HG03571 (cell line): ENCODE results near the gene CCR8.
"Not testable (repeated sequence)": the region's sequence is repeated elsewhere in the genome, so short reads cannot be mapped to it uniquely, and the experiment has no call there.

Experiments used
- ATAC-seq: cut with Tn5 transposase; IDR thresholded peaks from one replicate; pipeline ENCODE4 v1.9.1; 2021; ENCODE audit not compliant: unreplicated experiment

Gene CCR8

GRCh38 chr3:39347586-39347876, 18.0 kb downstream of the CCR8 start:
- ATAC-seq, result no peak

GRCh38 chr3:39349080-39349479, 19.6 kb downstream of the CCR8 start:
- ATAC-seq, result no peak

GRCh38 chr3:39350714-39351113, 21.2 kb downstream of the CCR8 start:
- ATAC-seq, result no peak

GRCh38 chr3:39351134-39351533, 21.6 kb downstream of the CCR8 start:
- ATAC-seq, result not testable (repeated sequence)

- ATAC-seq, result not testable (repeated sequence)
Observed at GRCh38 chr3:39353168-39353927, 23.8 kb downstream of the CCR8 start.

DNA sequence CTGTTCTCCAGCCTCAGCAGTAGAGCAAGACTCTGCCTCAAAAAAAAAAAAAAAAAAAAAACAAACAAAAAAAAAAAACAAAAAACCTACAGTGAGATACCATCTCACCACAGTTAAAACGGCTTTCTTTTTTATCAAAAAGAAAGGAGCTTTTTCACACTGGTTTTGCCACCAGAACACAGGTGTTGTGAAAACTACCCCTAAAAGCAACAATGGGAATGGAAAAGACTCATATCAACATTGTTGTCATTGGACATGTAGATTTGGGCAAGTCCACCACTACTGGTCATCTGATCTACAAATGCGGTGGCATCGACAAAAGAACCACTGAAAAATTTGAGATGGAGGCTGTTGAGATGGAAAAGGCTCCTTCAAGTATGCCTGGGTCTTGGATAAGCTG, 28.8 kb downstream of the CCR8 start:
- ATAC-seq, result no peak

- peak; percentile 62 for ATAC-seq
Observed at GRCh38 chr3:39361252-39361927, 31.9 kb downstream of the CCR8 start.

GRCh38 chr3:39362192-39362591, 32.7 kb downstream of the CCR8 start:
- no peak for ATAC-seq

DNA sequence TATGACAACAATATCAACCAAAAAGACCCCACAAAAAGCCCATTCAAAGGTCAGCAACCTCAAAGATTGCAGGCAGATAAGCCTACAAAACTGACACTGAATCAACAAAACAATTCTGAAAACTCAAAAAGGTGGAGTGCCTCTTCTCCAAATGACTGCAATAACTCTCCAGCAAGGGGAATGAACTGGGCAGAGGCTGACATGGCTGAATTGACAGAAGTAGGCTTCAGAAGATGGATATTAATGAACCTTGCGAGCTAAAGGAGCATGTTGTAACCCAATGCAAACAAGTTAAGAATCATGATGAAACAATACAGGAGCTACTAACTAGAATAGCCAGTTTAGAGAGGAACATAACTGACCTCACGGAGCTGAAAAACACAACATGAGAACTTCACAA, 33.3 kb downstream of the CCR8 start:
- no peak for ATAC-seq

DNA sequence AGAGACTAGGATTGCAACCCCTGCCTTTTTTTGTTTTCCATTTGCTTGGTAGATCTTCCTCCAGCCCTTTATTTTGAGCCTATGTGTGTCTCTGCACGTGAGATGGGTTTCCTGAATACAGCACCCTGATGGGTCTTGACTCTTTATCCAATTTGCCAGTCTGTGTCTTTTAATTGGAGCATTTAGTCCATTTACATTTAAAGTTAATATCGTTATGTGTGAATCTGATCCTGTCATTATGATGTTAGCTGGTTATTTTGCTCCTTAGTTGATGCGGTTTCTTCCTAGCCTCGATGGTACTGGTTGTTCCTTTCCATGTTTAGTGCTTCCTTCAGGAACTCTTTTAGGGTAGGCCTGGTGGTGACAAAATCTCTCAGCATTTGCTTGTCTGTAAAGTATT, 40.9 kb downstream of the CCR8 start:
- not testable (repeated sequence) for ATAC-seq

GRCh38 chr3:39372833-39373232, 43.3 kb downstream of the CCR8 start:
- no peak for ATAC-seq

DNA sequence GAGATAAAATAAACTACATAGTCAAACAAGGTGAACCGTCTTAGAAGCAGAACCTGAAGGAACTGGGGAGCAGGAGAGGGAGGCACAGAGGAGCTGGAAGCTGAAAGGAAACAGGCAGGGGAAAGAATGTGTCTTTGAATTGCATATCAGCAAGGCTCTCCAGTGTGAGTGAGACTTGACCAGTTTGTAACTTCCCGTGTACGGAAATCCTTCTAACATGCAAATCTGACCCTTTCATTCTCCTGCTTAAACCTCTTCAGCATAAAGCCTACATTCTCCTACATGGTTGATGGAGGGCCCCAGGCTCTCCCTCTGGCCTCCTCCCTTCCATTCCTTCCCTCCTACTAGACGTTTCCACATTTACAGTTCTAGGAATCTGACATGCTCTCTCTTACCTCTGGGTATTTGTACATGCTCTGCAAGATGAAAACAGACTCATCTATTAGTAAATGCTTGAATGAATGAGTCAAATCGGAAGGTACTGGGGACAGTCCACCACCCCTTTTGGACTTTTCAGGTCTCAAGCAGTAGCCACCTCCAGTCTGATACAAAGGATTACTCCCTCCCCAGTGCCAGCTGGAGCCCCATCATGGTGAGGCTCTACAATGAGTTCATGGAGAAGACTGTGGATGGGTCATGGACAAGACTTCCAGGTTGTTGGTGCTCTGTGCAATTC, 47.6 kb downstream of the CCR8 start:
- ATAC-seq, result no peak

GRCh38 chr3:39378088-39378487, 48.6 kb downstream of the CCR8 start:
- ATAC-seq, result peak; percentile 64

GRCh38 chr3:39378957-39379777, 49.7 kb downstream of the CCR8 start:
- no peak for ATAC-seq

- no peak for ATAC-seq
Observed at GRCh38 chr3:39379778-39380155, 50.3 kb downstream of the CCR8 start.

DNA sequence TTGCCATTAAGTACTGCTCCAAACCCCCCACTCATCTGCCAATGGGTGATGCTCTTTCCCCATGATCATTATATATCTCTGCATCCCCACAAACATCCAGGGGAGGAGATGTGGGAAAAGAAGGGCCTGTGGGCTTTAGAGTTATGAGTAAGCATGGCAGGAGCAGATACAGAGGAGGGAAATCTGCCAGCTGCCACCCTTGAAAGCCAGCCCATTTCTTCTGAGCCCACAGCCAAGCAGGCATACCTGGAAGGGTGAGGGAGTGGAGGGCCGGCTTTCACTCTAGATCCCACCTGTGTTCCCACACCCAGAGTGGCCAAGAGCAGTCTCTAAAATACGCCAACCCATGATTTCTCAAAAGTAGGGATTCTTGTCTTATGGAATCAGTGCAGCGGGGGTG, 51.9 kb downstream of the CCR8 start:
- ATAC-seq, result no peak
